GM21447 (cell line): ENCODE data around the gene KAT8.
"Not testable (repeated sequence)": the region's sequence is repeated elsewhere in the genome, so short reads cannot be mapped to it uniquely, and the experiment has no call there.

Experiments
- ATAC-seq: cut with Tn5 transposase; IDR thresholded peaks from one replicate; pipeline ENCODE4 v1.9.1; 2021; ENCODE audit not compliant: unreplicated experiment

The KAT8 gene

GRCh38 chr16:31130336-31130891 lies 12.9 kb downstream of the KAT8 start:
- ATAC-seq: no peak

DNA sequence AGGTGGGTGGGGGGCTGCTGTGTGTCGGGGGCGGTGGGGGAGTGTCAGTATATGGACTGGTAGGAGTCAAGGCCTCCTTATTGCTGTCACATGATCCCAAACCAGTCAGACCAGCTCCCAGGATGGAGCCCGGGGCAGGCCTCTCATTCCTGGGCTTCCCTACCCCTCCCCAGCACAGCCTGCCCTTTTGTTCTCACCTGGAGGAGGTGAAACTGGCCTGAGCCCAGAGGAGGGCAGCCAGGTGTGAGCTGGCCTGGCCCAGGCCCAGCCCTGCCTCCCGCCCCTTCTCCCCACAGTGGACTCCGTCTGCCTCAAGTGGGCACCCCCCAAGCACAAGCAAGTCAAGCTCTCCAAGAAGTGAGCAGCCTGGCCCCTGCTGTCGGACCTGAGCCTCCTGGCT lies 13.4 kb downstream of the KAT8 start:
- ATAC-seq: no peak

DNA sequence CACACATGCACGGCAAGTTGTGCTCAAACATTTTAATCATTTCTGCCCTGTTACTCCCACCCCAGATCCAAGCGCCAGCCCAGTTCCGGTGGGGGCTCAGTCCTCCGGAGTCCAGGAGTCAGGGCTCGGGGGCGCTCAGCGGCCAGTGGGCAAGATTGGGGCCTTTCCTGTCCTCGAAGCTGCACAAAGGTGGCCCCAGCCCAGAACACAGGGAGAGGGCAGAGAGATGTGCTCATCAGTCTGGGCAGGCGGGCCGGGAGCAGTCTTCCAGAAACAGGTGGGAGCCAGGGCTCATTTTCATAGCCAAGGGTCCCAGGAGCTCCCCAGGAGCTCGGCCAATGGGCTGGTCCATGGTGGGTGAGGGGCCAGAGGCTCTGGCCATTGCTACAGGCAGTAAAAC lies 14.0 kb downstream of the KAT8 start:
- no peak for ATAC-seq

GRCh38 chr16:31131841-31132271 lies 14.4 kb downstream of the KAT8 start:
- ATAC-seq: no peak

DNA sequence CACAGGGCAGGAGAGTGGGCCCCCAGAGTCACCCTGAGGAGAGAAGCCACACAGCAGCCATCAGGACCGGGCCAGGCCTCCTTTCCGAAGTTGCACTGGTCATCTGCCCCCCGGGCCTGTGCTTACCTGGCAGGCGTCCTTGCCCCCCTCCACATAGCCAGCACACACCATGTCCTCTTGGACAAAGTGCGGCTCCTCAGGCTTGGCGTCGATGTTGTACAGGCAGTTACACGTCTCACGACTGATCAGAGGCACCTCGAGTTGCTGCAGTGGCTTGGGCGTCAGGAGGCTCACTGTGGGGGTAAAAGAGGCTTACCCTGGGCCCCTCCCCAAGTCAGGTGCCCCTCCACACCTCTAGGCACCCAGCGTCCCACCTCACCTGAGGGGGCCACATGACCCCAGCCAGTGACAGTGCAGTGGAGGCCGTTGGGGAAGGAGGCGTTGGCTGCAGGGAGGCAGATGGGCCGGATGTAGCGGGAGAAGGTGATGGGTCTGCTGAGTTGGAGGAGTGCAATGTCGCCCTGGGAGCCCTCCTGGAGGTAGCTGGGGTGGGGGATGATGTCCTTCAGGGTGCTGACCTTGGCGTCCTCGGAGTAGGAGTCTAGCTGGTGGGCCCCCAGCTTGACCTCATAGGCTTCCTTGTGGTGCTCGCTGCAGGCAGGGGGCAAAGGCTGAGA lies 15.0 kb downstream of the KAT8 start:
- ATAC-seq: no peak

DNA sequence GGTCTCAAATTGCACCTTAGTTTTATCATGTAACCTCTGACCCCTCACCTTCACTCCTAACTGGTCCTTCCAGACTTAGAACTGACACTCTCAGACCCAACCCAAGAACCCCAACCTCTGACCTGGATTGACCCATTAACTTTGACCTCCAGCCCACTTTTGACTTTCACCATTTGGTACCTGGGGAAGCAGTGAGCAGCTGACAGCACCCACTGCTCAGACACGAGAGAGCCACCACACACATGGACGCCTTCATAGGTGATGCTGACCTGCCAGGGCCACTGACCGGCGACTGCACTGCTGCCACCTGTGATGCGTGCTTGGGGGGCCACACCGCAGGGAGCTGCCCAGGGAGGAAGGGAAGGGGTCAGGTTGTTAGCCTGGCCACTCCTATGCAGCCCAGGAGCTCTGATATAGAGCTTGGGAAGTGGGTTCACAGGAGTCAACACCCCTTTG lies 15.6 kb downstream of the KAT8 start:
- no peak for ATAC-seq

DNA sequence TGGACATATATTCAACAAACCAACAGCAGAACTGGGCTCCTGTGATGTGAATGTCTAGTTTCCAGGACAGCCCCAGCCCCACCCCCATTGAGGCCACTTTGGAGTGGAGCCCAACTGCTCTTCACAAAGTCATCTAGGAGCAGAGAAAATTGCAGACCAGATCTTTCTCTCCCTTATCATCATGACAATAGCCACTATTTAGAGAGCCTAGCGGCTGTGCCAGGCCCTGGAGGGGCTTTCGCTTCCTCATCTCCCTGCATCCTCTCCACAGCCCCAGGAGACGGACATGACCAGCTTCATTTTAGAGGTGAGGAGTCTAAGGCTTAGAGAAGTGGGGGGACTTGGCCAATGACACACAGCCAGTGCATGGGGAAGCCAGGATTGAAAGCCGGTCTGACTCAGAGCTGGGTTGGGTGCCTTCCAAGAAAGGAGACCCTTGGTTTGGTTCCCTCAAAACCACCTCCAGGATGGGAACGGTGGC lies 16.7 kb downstream of the KAT8 start:
- no peak for ATAC-seq

GRCh38 chr16:31134625-31135534 lies 17.4 kb downstream of the KAT8 start:
- no peak for ATAC-seq

- no peak for ATAC-seq
These were observed 18.2 kb downstream of the KAT8 start, which contains the start of gene PRSS8 for GRCh38 chr16:31135535-31136286. Gene PRSS8 (minus strand): TSS chr16:31135727. CDS start chr16:31135498, 229 bp downstream.

DNA sequence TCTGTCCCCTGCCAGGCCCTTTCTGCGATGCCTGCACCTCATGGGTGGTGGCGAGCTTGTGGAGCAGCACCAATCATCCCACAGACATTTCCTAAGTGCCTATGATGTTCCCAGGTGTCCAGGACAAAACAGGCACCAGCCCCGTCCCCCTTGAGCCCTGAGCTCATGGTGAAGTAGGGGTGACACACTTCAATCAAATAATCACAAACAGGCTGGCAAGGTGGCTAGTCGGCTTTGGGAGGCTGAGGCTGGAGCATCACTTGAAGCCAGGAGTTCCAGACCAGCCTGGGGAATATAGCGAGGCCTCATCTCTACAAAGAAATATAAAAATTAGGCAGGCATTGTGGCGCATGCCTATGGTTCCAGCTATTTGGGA lies 18.8 kb downstream of the KAT8 start:
- no peak for ATAC-seq

GRCh38 chr16:31136822-31137499 lies 19.5 kb downstream of the KAT8 start:
- ATAC-seq: not testable (repeated sequence)

- ATAC-seq: no peak
These were observed 21.4 kb downstream of the KAT8 start for GRCh38 chr16:31138621-31139578.

DNA sequence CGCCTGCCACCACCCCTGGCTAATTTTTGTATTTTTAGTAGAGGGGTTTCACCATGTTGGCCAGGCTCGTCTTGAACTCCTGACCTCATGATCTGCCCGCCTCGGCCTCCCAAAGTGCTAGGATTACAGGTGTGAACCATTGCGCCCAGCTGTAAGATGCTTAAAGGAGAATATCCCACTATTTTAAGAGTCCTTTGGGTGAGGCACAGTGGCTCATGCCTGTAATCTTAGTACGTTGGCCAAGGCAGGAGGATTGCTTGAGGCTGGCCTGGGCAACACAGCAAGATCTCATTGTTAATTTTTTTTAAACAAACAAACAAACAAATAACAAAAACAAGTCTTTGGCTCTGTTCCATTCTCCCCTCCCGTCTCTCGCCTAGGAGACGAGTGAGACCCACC lies 23.6 kb downstream of the KAT8 start:
- not testable (repeated sequence) for ATAC-seq

GRCh38 chr16:31141489-31142108 lies 24.1 kb downstream of the KAT8 start:
- no peak for ATAC-seq

DNA sequence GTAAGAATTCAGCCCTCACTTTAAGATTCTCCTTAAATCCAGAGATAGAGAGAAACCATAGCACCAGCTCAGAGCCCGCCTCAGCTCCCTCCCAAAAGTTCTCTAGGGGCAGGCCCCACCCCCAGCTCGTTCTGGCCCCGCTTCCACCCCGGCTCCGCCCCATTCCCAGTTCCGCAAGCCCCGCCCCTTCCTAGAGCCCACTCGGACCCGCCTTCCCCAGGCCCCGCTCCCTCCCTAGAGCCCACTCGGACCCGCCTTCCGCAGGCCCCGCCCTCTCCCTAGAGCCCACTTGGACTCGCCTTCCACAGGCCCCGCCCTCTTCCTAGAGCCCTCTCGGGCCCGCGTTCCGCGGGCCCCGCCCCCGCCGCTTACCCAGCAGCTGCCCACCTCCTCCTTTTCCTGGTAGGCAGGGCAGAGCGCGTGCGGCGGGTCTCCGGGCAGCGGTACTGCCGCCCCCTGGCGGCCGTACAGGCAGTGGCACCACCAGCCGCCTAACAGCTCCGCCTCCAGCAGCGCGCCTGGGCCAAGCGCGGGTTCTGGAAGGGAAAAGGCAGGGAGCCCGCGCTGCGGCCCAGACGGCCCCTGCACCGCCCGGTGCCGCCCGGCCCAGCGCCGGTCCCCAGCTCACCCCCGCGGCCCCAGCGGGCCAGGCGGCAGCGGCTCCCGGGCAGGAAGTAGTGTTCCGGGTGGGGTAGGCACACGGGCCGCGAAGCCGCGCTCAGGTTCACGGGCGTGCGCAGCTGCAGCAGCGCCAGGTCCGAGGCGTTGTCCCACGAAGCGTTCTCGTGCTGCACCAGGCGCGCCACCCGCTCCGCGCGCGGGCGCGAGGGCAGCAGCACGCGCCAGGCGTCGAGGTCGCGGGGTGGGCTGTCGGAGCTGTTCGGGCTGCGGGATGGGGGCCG lies 24.9 kb downstream of the KAT8 start:
- peak; percentile 80 for ATAC-seq

- ATAC-seq: no peak
These were observed 25.7 kb downstream of the KAT8 start for GRCh38 chr16:31143011-31143693.

GRCh38 chr16:31143694-31144148 lies 26.3 kb downstream of the KAT8 start:
- no peak for ATAC-seq
